Activated T-helper 2 cell treated with anti-CD3 and anti-CD28 coated beads, Interferon-gamma antibody, Interleukin-2, Interleukin-4, amounts not matched to agents 10 μg/mL and 5 μg/mL and 100 μg/mL, durations not matched to agents 14 hours and 24 hours and 36 hours (primary cell): Measurements from ENCODE around the gene PRKCG. TPM values are rescaled to one million over a fixed set of nuclear protein-coding genes. Genes with fewer than 3 reads are reported as not detected.
"Not testable (repeated sequence)": the region's sequence is repeated elsewhere in the genome, so short reads cannot be mapped to it uniquely, and the experiment has no call there.

Experiments used
- DNase-seq: peaks from one replicate; pipeline ENCODE4 v3.0.0; 2021; ENCODE audit warnings: low spot score
- H3K27ac Mint-ChIP-seq: one replicate; pipeline ENCODE4 v1.8.0; 2021; ENCODE audit warnings: mixed read lengths
- H3K27me3 Mint-ChIP-seq: one replicate; pipeline ENCODE4 v1.8.0; 2021; ENCODE audit warnings: low read depth, mixed read lengths
- H3K36me3 Mint-ChIP-seq: one replicate; pipeline ENCODE4 v1.8.0; 2021; ENCODE audit warnings: low read depth, mixed read lengths
- H3K4me1 Mint-ChIP-seq: one replicate; pipeline ENCODE4 v1.8.0; 2021; ENCODE audit warnings: low read depth, mixed read lengths
- H3K4me3 Mint-ChIP-seq: one replicate; pipeline ENCODE4 v1.8.0; 2021; ENCODE audit warnings: low read depth, mild to moderate bottlenecking, moderate library complexity, mixed read lengths
- H3K9me3 Mint-ChIP-seq: one replicate; pipeline ENCODE4 v1.8.0; 2021; ENCODE audit warnings: mixed read lengths
- intact Hi-C: fragments of 100-400 bp; cut with micrococcal nuclease; formaldehyde crosslinking; loops from one replicate; pipeline ENCODE4 v1.15.1; 2023
- total RNA-seq: library from RNA; stranded (reverse); gene quantifications from 2 replicates; pipeline ENCODE4 v1.2.3, GENCODE V29; 2022

The PRKCG gene
- total RNA-seq, 1 donor from 2014 or later: not detected

DNA sequence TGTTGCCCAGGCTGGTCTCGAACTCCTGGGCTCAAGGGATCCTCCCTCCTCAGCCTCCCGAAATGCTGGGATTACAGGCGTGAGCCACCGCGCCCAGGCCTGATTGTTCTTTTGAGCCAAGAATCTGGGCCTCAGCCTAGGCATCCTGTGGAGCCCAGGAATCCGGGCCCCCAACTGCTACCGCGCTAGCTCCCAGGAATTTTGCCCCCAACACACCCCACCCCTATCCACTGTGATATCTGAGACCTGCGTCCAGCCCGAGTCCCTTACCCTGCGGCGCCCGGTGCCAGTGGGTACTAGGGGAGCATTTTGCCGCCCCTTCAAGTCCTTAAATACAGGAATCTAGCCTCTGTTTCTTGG is 15.2 kb upstream of the PRKCG start:
- DNase-seq: no peak
- Mint-ChIP-seq H3K9me3 (no peaks in the 10 kb centered on the region), H3K36me3 (peaks cover 13% of the 10 kb centered on the region), H3K4me1 (peaks cover 28% of the 10 kb centered on the region), H3K4me3 (peak overlapping the region; percentile 98), H3K27ac (peak overlapping the region; percentile 98), H3K27me3 (no peaks in the 10 kb centered on the region)
- intact Hi-C loops: loop anchor here (5.0 kb wide), 5 partner anchors 235 to 1680 kb away; partner anchors contain the start of genes LENG9, NDUFA3, OSCAR and TSEN34

DNA sequence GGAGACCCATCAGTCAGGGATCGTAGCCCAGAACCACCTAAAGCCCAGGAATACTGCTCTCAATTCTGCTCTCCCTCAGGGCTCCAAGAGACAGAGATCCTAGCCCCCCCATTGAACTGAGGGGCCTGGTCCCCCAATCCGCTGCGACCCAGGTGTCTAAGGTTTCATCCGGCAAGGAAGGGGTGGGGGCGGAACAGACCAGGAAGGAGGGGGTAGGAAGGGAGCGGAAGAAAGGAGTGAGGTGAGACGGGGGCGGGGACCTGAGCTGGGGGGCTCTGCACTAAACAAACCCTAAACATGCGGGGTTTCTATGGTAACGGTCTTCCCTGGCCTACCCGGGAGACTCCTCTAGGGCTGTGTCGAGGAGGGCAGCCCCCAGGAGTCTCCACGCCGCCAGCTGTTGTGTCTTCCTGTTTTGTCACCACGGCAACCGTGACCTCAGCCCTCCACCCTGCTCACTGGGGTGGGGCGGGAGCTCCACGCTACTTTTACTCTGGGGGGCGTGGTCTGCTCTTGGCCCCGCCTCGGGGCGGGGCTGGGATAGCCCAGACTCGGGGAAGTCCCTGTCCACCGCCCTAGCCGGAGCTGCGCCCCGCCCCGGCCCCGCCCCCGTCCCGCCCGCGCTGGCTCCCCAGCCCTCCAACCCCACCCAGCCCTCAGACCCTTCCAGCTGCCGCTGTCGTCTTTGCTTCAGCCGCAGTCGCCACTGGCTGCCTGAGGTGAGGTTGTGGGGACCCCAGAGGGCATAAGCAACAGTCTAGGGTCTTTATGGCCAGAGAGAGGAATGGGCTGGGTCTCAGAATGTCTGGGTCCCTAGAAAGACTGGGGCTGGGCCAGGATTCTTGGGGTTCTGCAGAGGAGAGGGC is 14.5 kb upstream of the PRKCG start, which contains the start of gene MYADM:
MYADM (plus strand) TSS at position 659 of the 866 bp plus-strand sequence. CDS start 5,647 bp downstream, outside the sequence.
- Mint-ChIP-seq H3K36me3 (peaks cover 13% of the 10 kb centered on the region), H3K27ac (peak within 1 kb of the TSS; percentile 98), H3K27me3 (no peaks in the 10 kb centered on the region), H3K9me3 (no peaks in the 10 kb centered on the region), H3K4me1 (peaks cover 28% of the 10 kb centered on the region), H3K4me3 (peak within 1 kb of the TSS; percentile 98)
- DNase-seq: peak; percentile 100
- intact Hi-C loops: loop anchor here (5.0 kb wide), 5 partner anchors 235 to 1680 kb away; partner anchors contain the start of genes LENG9, NDUFA3, OSCAR and TSEN34

DNA sequence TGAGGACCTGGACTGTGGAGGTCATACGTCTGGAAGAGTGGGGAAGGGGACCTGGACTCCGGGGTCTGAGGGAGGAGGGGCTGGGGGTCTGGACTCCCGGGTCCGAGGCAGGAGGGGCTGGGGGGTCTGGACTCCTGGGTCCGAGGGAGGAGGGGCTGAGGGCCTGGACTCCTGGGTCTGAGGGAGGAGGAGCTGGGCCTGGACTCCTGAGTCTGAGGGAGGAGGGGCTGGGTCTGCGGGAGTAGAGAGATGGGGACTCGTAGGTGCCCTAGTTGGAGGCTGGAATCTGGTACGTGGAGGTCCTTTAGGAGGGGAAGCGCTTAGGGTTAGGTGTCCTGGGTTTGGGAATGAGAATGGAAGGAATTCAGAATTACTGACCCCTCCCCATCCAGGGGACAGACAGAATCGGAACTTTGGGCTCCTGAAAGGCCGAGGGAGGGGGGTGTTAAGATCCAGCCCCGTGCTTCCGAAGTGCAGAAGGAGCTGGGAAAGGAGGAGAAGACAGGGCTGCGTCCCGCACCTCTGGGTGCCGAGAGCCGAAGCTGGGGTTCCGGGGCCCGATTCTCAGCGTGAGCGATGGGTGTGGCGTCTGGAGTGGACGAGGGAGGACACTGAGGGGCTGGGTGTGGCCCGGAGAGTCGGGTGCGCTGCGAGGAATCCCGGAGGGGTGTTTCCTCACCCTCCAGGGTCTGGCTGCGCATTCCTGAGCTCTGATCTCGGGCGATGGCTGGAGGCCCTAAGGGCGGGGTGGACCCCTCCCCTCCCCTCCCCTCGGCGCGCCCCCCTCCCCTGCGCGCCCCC is 13.7 kb upstream of the PRKCG start:
- Mint-ChIP-seq H3K27ac (peak overlapping the region; percentile 91), H3K4me3 (peak overlapping the region; percentile 98), H3K27me3 (no peaks in the 10 kb centered on the region), H3K9me3 (no peaks in the 10 kb centered on the region), H3K36me3 (peaks cover 18% of the 10 kb centered on the region), H3K4me1 (peaks cover 33% of the 10 kb centered on the region)
- intact Hi-C loops: loop anchor here (5.0 kb wide), 5 partner anchors 234 to 1681 kb away; partner anchors contain the start of genes LENG9, NDUFA3, OSCAR and TSEN34
- DNase-seq: peak; percentile 49

DNA sequence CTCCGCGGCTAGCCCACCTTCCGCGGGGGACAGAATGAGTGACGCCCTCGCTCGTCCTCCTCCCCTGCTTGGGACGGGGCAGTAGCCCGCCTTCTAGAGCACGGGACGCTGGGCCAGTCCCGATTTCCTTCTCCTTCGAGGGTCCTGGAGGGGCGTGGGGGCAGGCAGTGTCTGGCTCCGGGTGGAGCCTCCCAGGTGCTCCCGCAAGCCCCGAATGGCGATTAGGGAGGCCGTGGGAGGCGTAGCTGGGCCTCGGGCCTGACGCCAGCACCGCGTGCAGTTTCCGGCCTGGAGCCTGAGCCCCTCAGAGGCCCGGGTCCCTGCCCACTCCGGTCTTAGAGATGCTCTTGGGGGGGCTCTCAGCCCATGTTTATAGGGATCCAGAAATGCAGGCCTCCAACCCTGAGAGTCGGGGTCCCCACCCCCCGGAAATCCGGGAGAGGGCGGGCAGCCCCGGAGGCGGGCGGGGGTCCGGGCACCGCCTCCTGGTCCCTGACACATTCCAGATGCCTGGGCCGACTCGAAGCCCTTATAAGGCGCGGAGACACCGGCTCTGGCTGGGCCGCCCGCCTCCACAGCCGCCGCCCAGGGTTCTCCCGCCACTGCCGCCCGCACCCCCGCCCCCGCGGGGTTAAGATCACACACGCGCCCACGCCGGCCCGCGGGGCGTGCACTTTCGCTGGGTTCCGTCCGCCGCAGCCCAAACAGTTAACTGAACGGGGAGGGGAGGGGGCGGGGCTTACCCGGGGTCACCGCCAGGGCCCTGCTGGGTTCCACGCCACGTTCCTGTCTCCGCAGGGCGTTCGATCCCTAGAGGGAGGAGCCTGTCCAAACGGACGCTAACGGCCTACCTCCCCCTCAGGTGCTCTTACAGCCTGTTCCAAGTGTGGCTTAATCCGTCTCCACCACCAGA is 12.8 kb upstream of the PRKCG start:
- H3K27me3 Mint-ChIP-seq: no peaks in the 10 kb centered on the region
- H3K4me3 Mint-ChIP-seq: peak overlapping the region; percentile 98
- peak overlapping the region; percentile 87 for H3K27ac Mint-ChIP-seq
- H3K36me3 Mint-ChIP-seq: peaks cover 26% of the 10 kb centered on the region
- peaks cover 42% of the 10 kb centered on the region for H3K4me1 Mint-ChIP-seq
- H3K9me3 Mint-ChIP-seq: no peaks in the 10 kb centered on the region
- intact Hi-C loops: loop anchor here (1.0 to 5.0 kb wide), 6 partner anchors 10 to 1682 kb away; partner anchors contain the start of genes LENG9, NDUFA3, OSCAR and TSEN34
- DNase-seq: peak; percentile 93

DNA sequence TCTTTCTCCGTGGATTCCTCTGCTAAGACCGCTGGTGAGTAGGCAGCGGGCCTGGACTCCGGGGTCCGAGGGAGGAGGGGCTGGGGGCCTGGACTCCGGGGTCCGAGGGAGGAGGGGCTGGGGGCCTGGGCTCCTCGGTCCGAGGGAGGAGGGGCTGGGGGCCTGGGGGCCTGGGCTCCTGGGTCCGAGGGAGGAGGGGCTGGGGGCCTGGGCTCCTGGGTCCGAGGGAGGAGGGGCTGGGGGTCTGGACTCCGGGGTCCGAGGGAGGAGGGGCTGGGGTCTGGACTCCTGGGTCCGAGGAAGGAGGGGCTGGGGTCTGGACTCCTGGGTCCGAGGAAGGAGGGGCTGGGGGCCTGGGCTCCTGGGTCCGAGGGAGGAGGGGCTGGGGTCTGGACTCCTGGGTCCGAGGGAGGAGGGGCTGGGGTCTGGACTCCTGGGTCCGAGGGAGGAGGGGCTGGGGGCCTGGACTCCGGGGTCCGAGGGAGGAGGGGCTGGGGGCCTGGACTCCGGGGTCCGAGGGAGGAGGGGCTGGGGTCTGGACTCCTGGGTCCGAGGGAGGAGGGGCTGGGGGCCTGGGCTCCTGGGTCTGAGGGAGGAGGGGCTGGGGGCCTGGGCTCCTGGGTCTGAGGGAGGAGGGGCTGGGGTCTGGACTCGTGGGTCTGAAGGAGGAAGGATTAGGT is 12.1 kb upstream of the PRKCG start:
- not testable (repeated sequence) for H3K27me3 Mint-ChIP-seq, H3K9me3 Mint-ChIP-seq, DNase-seq
- H3K27ac Mint-ChIP-seq: peak overlapping the region; percentile 87
- H3K4me3 Mint-ChIP-seq: peak overlapping the region; percentile 98
- H3K36me3 Mint-ChIP-seq: peaks cover 34% of the 10 kb centered on the region
- intact Hi-C loops: loop anchor here (1.0 to 5.0 kb wide), 6 partner anchors 9 to 1683 kb away; partner anchors contain the start of genes LENG9, NDUFA3, OSCAR and TSEN34
- H3K4me1 Mint-ChIP-seq: peaks cover 50% of the 10 kb centered on the region

DNA sequence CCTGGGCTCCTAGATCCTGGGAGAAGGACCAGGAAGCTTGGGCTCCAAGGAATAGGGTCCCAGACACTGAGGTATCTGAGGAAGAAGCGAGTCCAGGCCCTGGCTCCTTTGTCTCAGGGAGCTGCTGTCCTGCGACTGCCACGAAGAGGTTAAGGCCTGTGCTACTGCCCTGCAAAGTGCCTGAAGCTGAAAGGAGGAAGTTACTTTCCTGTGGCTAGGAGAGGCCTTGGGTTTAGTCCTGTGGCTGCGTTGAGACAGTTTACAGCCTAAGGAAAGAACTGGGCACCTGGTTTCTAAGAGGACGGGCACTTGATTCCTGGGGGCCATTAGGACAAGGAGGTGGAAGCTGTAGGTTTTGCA is 11.5 kb upstream of the PRKCG start:
- Mint-ChIP-seq H3K9me3 (no peaks in the 10 kb centered on the region), H3K4me1 (peaks cover 51% of the 10 kb centered on the region), H3K27ac (peak overlapping the region; percentile 65), H3K4me3 (peak overlapping the region; percentile 78), H3K36me3 (peaks cover 35% of the 10 kb centered on the region), H3K27me3 (no peaks in the 10 kb centered on the region)
- no peak for DNase-seq
- intact Hi-C loops: no loop called here

DNA sequence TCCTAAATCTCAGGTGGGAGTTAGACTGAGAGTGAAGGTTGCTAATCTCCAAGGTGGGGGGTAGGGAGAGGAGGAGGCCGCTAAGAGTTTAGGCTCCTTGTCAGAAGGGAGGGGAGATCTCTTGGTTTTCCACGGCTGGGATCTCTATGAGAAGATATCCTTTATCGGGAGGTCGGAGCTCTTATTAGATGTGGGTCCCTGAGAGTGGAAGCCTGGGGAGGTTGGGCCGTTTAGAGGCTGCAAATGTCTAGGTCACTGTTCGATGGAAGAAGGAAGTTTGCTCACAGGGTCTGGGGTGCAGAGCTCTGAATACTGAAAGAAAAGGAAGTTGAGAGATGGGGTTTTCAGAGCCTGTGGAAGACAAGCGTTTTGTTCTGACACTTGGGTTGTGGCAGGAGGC is 10.5 kb upstream of the PRKCG start:
- Mint-ChIP-seq H3K4me3 (peak overlapping the region; percentile 78), H3K9me3 (no peaks in the 10 kb centered on the region), H3K4me1 (peaks cover 49% of the 10 kb centered on the region), H3K36me3 (peaks cover 43% of the 10 kb centered on the region), H3K27ac (peak overlapping the region; percentile 64), H3K27me3 (no peaks in the 10 kb centered on the region)
- no peak for DNase-seq
- intact Hi-C loops: no loop called here

DNA sequence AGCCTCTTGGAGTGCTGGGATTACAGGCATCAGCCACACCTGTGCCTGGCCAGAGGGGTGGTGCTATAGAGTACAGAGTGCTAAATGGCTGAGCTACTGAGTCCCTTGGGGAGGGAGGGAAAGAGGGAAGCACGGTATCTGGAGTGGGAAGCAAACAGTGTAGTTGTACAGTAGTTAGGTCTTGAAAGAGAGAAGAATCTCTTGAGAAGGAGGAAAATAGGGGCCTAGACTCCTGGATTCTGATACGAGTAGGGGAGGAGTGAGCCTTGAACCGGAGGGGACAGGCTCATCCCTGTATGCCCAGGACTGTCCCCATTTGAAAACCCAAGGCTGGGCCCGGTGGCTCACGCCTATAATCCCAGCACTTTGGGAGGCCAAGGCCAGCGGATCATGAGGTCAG is 9.2 kb upstream of the PRKCG start:
- no peaks in the 10 kb centered on the region for H3K27me3 Mint-ChIP-seq
- DNase-seq: no peak
- H3K4me3 Mint-ChIP-seq: no peak overlapping the region
- peaks cover 50% of the 10 kb centered on the region for H3K36me3 Mint-ChIP-seq
- no peaks in the 10 kb centered on the region for H3K9me3 Mint-ChIP-seq
- intact Hi-C loops: no loop called here
- peaks cover 52% of the 10 kb centered on the region for H3K4me1 Mint-ChIP-seq
- peak overlapping the region; percentile 42 for H3K27ac Mint-ChIP-seq

DNA sequence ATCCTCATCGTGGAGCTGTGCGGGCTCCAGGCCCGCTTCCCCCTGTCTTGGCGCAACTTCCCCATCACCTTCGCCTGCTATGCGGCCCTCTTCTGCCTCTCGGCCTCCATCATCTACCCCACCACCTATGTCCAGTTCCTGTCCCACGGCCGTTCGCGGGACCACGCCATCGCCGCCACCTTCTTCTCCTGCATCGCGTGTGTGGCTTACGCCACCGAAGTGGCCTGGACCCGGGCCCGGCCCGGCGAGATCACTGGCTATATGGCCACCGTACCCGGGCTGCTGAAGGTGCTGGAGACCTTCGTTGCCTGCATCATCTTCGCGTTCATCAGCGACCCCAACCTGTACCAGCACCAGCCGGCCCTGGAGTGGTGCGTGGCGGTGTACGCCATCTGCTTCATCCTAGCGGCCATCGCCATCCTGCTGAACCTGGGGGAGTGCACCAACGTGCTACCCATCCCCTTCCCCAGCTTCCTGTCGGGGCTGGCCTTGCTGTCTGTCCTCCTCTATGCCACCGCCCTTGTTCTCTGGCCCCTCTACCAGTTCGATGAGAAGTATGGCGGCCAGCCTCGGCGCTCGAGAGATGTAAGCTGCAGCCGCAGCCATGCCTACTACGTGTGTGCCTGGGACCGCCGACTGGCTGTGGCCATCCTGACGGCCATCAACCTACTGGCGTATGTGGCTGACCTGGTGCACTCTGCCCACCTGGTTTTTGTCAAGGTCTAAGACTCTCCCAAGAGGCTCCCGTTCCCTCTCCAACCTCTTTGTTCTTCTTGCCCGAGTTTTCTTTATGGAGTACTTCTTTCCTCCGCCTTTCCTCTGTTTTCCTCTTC is 8.0 kb upstream of the PRKCG start:
- Mint-ChIP-seq H3K36me3 (peaks cover 50% of the 10 kb centered on the region), H3K27ac (peak overlapping the region; percentile 84), H3K4me3 (peak overlapping the region; percentile 54), H3K9me3 (no peaks in the 10 kb centered on the region), H3K27me3 (no peaks in the 10 kb centered on the region), H3K4me1 (peaks cover 57% of the 10 kb centered on the region)
- DNase-seq: no peak
- intact Hi-C loops: no loop called here

DNA sequence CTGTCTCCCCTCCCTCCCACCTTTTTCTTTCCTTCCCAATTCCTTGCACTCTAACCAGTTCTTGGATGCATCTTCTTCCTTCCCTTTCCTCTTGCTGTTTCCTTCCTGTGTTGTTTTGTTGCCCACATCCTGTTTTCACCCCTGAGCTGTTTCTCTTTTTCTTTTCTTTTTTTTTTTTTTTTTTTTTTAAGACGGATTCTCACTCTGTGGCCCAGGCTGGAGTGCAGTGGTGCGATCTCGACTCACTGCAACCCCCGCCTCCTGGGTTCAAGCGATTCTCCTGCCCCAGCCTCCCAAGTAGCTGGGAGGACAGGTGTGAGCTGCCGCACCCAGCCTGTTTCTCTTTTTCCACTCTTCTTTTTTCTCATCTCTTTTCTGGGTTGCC is 7.4 kb upstream of the PRKCG start:
- H3K4me3 Mint-ChIP-seq: peak overlapping the region; percentile 54
- intact Hi-C loops: no loop called here
- H3K4me1 Mint-ChIP-seq: peaks cover 57% of the 10 kb centered on the region
- no peak for DNase-seq
- no peaks in the 10 kb centered on the region for H3K9me3 Mint-ChIP-seq
- H3K27me3 Mint-ChIP-seq: no peaks in the 10 kb centered on the region
- H3K36me3 Mint-ChIP-seq: peaks cover 50% of the 10 kb centered on the region
- peak overlapping the region; percentile 84 for H3K27ac Mint-ChIP-seq
